Activated naive CD8-positive, alpha-beta T cell treated with anti-CD3 and anti-CD28 coated beads, Interleukin-2, amount 10 ng/mL, durations not matched to agents 7 days and 5 days (primary cell): Measurements from ENCODE around the gene BAMBI. TPM values are rescaled to one million over a fixed set of nuclear protein-coding genes. Genes with fewer than 3 reads are reported as not detected.

Experiments used
- ATAC-seq: fragments of 150-1000 bp; cut with Tn5 transposase; one replicate; pipeline ENCODE4 v1.10.0; 2021; ENCODE audit warnings: low read depth, moderate library complexity
- POLR2A ChIA-PET: fragments of 350-600 bp; sonication (Branson Sonifier 250); formaldehyde crosslinking; loops from one replicate; lab custom pipeline; 2021; ENCODE audit warnings: antibody characterized with exemption; lab: Charles Lee
- DNase-seq: peaks from one replicate; pipeline ENCODE4 v3.0.0; 2021
- H3K27ac Mint-ChIP-seq: one replicate; pipeline ENCODE4 v1.8.0; 2022; ENCODE audit warnings: mild to moderate bottlenecking, mixed read lengths
- H3K27me3 Mint-ChIP-seq: one replicate; pipeline ENCODE4 v1.8.0; 2022; ENCODE audit warnings: mild to moderate bottlenecking, moderate library complexity, mixed read lengths
- H3K36me3 Mint-ChIP-seq: one replicate; pipeline ENCODE4 v1.8.0; 2021; ENCODE audit warnings: mild to moderate bottlenecking, mixed read lengths
- H3K4me1 Mint-ChIP-seq: one replicate; pipeline ENCODE4 v1.8.0; 2021; ENCODE audit warnings: mixed read lengths
- H3K4me3 Mint-ChIP-seq: one replicate; pipeline ENCODE4 v1.8.0; 2022; ENCODE audit warnings: mild to moderate bottlenecking, moderate library complexity, mixed read lengths
- H3K9me3 Mint-ChIP-seq: one replicate; pipeline ENCODE4 v1.8.0; 2021; ENCODE audit warnings: mixed read lengths
- total RNA-seq, 2 experiments: library from RNA; stranded (reverse); gene quantifications; one replicate each; pipeline ENCODE4 v1.2.3, GENCODE V29; 2021

The BAMBI gene
- total RNA-seq, 2 experiments from 2014 or later: 0.30 to 0.31 TPM

DNA sequence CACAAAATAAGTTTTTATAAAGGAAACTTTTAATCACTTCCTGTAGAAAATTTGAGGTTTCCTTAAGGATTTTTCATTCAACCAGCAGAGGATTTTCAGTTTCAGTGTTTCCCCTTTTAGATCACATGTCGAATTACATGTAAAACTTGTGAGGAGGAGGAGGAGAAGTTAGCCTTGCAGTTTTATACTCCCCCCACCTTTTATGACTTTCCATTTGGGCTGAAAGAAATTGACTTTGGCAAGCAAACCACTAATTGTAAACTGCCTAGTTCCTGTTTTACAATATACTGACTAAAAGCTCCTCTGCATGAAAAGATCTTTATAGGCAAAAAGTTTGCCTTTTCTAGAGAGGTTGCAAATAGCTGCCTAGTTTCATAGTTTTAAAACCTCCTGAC is 3.0 kb downstream of the BAMBI start:
- Mint-ChIP-seq H3K27me3 (peaks cover 61% of the 10 kb centered on the region), H3K36me3 (no peaks in the 10 kb centered on the region), H3K27ac (no peak overlapping the region), H3K4me3 (peak overlapping the region; percentile 20), H3K4me1 (peaks cover 18% of the 10 kb centered on the region), H3K9me3 (no peaks in the 10 kb centered on the region)
- ATAC-seq (no peak), DNase-seq (no peak)
- POLR2A ChIA-PET: no interaction called here

DNA sequence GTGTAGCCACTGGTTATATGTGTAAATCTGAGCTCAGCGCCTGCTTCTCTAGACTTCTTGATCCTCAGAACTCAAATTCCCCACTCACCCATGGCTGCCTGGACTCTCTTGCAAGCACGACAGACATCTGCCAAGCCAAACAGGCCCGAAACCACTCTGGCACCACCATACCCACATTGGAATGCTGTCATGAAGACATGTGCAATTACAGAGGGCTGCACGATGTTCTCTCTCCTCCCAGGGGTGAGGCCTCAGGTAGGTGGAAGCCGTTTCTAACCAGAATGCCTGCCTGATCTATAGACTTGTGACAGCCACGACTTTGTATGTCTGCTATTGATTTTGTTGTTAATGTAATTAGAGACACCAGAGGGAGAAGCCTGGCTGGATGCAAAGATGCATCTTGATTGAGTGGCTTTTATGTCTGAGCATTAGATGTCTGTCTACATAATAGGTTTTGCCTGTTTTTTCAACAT is 4.0 kb downstream of the BAMBI start:
- no peak overlapping the region for H3K27ac Mint-ChIP-seq
- peaks cover 57% of the 10 kb centered on the region for H3K27me3 Mint-ChIP-seq
- no peak for DNase-seq
- H3K4me1 Mint-ChIP-seq: peaks cover 16% of the 10 kb centered on the region
- no peaks in the 10 kb centered on the region for H3K36me3 Mint-ChIP-seq
- H3K4me3 Mint-ChIP-seq: no peak overlapping the region
- no peak for ATAC-seq
- no peaks in the 10 kb centered on the region for H3K9me3 Mint-ChIP-seq
- POLR2A ChIA-PET: no interaction called here

DNA sequence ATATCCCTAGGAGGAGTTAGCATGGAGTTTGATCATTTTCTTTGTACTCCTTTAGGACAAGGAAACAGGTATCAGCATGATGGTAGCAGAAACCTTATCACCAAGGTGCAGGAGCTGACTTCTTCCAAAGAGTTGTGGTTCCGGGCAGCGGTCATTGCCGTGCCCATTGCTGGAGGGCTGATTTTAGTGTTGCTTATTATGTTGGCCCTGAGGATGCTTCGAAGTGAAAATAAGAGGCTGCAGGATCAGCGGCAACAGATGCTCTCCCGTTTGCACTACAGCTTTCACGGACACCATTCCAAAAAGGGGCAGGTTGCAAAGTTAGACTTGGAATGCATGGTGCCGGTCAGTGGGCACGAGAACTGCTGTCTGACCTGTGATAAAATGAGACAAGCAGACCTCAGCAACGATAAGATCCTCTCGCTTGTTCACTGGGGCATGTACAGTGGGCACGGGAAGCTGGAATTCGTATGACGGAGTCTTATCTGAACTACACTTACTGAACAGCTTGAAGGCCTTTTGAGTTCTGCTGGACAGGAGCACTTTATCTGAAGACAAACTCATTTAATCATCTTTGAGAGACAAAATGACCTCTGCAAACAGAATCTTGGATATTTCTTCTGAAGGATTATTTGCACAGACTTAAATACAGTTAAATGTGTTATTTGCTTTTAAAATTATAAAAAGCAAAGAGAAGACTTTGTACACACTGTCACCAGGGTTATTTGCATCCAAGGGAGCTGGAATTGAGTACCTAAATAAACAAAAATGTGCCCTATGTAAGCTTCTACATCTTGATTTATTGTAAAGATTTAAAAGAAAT is 4.8 kb downstream of the BAMBI start:
- peaks cover 58% of the 10 kb centered on the region for H3K27me3 Mint-ChIP-seq
- H3K4me1 Mint-ChIP-seq: peaks cover 12% of the 10 kb centered on the region
- ATAC-seq: no peak
- DNase-seq: no peak
- no peak overlapping the region for H3K4me3 Mint-ChIP-seq
- H3K9me3 Mint-ChIP-seq: no peaks in the 10 kb centered on the region
- POLR2A ChIA-PET: interaction anchor here (0.6 kb wide), 1 partner anchor 97 kb away, joined by 3 read pairs; no protein-coding TSS in a partner anchor
- no peaks in the 10 kb centered on the region for H3K36me3 Mint-ChIP-seq
- H3K27ac Mint-ChIP-seq: no peak overlapping the region

DNA sequence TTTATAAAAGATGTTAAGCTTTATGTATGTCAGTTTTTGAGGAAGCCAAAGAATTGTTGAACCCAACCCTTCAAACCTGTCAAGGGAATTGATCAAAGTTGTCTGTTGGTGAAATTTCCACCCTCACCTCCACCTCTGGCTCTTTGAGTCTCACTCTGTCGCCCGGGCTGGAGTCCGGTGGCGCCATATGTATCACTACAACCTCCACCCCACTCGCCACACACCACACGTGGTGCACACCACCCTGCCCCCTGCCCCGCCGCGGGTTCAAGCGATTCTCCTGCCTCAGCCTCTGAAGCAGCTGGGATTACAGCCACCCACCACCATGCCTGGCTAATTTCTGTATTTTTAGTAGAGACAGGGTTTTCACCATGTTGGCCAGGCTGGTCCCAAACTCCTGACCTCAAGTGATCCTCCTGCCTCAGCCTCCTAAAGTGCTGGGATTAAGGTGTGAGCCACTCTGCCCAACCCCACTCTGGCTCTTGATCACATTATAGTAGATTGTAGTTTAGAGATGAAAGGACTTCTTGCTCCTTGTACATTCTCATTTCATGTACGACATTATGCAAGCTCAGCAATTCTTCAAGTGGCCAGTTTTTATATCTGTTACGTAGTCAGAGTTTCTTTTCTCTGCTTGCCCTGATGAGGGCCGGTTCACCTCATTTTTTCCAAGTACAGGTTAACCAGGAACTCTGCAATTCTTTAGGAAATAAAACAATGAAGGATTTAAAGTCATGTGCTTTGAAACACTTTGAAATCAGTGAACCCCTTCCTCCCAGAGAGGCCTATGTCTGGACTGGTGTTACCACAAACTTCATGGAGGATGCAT is 7.0 kb downstream of the BAMBI start:
- Mint-ChIP-seq H3K27me3 (peaks cover 43% of the 10 kb centered on the region), H3K9me3 (no peaks in the 10 kb centered on the region), H3K4me1 (peaks cover 5% of the 10 kb centered on the region), H3K36me3 (no peaks in the 10 kb centered on the region), H3K27ac (no peak overlapping the region), H3K4me3 (no peak overlapping the region)
- ATAC-seq: no peak
- POLR2A ChIA-PET: no interaction called here
- no peak for DNase-seq

DNA sequence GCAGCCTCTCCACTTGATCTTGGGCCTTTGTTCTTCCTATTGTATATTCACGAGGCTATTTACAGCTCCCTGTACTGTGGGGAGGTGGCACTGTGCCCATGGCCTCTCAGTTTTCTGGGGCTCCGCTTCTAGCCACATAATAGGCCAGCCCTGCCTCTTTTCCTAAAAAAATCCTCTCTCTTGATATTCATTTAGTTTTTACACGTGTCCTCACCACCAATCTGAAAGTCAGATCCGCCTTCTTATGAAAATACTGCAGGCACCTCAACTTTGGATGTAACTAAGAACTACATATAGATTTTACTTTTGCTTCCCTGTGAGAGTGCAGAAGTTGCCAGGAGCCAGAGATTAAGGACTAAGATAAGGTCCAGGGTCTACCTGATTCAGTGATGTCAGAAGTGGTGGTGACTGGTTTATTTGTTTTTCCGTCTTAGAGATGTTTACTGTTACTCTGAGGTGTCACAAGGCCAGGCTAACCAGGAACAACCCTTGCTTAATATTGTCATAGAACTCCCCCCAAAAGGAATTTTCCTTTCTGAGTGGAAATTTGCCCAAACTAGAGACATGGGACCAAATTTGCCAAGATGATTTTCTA is 7.8 kb downstream of the BAMBI start:
- no peak for DNase-seq
- no peak overlapping the region for H3K27ac Mint-ChIP-seq
- POLR2A ChIA-PET: no interaction called here
- peaks cover 36% of the 10 kb centered on the region for H3K27me3 Mint-ChIP-seq
- ATAC-seq: no peak
- H3K9me3 Mint-ChIP-seq: no peaks in the 10 kb centered on the region
- peaks cover 1% of the 10 kb centered on the region for H3K4me1 Mint-ChIP-seq
- H3K36me3 Mint-ChIP-seq: no peaks in the 10 kb centered on the region
- H3K4me3 Mint-ChIP-seq: no peak overlapping the region

DNA sequence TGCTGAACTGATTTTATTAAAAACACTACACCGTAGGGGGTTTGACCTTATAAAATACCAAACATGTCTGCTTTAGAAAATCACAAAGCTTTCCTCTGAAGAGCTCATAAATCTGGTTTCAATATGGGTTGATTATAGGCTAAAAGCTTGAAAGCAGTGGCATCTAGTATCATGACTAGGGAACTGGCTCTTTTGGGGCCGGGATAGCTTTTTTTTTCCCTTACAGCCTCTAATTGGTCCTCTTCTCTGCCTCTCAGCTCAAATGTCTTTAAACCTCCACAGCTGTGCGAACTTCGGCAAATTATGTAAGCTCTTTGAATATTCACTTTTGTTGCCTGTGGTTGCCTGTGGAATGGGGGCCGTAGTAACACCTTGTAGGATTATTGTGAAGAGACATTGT is 8.4 kb downstream of the BAMBI start:
- no peaks in the 10 kb centered on the region for H3K36me3 Mint-ChIP-seq
- POLR2A ChIA-PET: no interaction called here
- no peaks in the 10 kb centered on the region for H3K9me3 Mint-ChIP-seq
- DNase-seq: no peak
- ATAC-seq: no peak
- no peak overlapping the region for H3K4me3 Mint-ChIP-seq
- H3K4me1 Mint-ChIP-seq: no peaks in the 10 kb centered on the region
- peaks cover 30% of the 10 kb centered on the region for H3K27me3 Mint-ChIP-seq
- H3K27ac Mint-ChIP-seq: no peak overlapping the region

DNA sequence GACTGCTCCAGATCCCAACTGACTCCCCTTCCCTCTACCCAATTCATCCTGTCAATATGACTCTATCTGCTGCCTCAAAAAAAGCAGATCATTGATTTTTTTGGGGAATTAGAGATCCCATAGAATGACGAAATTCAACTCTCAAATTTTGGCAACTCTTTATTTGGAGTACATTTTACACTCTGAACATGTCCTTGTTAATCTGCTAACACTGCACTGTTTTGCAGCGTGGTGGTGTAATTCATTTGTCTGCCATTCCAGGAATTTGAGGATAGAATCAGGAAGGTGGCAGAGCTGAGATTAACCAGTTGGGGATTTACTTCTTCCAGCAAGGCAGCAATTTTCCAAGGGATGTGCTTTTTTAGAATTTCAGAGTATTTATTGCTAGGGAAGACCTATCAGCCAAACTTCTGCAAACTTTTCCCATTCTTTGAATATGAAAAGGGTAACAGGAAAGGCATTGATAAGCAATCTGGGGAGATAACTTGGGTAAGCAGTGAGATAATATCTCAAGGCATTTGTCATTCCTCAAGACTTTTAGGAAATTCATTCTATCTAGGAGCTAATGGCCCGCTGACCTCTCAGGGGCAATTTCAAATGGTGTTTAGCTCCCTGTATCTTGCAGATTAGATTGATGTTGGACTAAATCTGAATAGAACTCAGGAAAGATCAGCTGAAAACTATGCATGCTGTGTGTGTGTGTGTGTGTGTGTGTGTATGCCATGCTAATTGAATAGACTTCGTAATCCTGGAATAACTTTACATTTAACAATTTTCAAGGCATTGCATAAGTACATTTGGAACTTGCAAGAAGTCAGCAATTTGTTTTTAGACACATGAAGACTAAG is 9.7 kb downstream of the BAMBI start:
- Mint-ChIP-seq H3K36me3 (no peaks in the 10 kb centered on the region), H3K9me3 (no peaks in the 10 kb centered on the region), H3K4me3 (no peak overlapping the region), H3K27ac (no peak overlapping the region), H3K4me1 (no peaks in the 10 kb centered on the region), H3K27me3 (peaks cover 23% of the 10 kb centered on the region)
- POLR2A ChIA-PET: no interaction called here
- ATAC-seq (no peak), DNase-seq (no peak)

DNA sequence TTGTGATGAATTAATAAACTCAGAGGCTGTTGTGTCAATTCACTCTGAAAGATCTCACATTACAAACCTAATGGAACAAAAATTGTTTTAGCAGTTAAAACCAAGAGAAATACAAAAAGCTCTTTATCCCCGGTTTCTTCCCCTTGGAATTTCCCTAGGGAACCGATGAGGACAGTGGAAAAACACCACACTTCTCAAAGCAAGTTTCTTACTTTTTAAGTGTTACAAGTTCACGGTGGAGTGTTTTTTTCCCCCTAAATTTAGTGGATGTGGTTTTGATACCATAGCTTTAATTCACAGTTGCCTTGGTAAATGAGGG is 10.3 kb downstream of the BAMBI start:
- Mint-ChIP-seq H3K36me3 (no peaks in the 10 kb centered on the region), H3K9me3 (no peaks in the 10 kb centered on the region), H3K27ac (no peak overlapping the region), H3K4me3 (no peak overlapping the region), H3K4me1 (no peaks in the 10 kb centered on the region), H3K27me3 (peaks cover 19% of the 10 kb centered on the region)
- ATAC-seq (no peak), DNase-seq (no peak)
- POLR2A ChIA-PET: no interaction called here

DNA sequence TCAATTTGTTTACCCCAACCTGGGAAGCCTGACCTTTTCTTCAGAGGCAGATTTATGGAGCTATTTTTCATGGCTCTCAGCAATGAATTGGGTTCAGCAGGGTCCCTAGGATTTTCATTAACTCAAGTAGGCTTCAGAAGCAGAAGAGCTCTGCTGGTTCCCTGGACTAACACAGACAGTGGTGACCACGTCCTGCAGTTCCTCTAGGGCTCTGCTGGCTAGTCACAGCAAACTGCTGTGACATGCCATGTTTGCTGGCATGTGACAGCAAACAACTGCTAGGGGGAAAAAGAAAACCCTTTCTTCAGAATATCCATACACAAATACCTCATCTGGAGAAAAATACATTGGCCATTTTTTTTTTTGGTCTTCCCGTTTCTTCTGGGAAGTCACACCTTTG is 13.2 kb downstream of the BAMBI start:
- POLR2A ChIA-PET: no interaction called here

DNA sequence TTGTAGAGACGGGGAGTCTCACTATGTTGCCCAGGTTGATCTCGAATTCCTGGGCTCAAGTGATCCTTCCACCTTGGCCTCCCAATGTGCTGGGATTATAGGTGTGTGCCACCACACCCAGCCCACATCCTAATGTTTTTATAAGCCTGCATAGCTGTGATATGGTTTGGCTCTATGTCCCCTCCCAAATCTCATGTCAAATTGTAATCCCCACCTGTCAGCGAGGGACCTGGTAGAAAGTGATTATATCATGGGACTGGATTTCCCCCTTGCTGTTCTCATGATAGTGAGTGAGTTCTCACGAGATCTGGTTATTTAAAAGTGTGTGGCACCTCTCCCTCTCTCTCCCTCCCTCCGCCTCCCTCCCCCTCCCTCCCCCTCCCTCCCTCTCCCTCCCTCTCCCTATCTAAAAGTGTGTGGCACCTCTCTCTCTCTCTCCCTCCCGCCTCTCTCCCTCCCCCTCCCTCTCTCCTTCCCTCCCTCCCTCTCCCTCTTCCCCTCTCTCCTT is 13.9 kb downstream of the BAMBI start:
- H3K27me3 Mint-ChIP-seq: peaks cover 13% of the 10 kb centered on the region
- H3K9me3 Mint-ChIP-seq: no peaks in the 10 kb centered on the region
- DNase-seq: no peak
- ATAC-seq: no peak
- POLR2A ChIA-PET: no interaction called here
- no peak overlapping the region for H3K4me3 Mint-ChIP-seq
- no peaks in the 10 kb centered on the region for H3K4me1 Mint-ChIP-seq
- no peak overlapping the region for H3K27ac Mint-ChIP-seq
- no peaks in the 10 kb centered on the region for H3K36me3 Mint-ChIP-seq

More for the DNA sequence above, 13.2 kb downstream of the BAMBI start:
- H3K9me3 Mint-ChIP-seq: no peaks in the 10 kb centered on the region
- no peaks in the 10 kb centered on the region for H3K4me1 Mint-ChIP-seq
- no peak for DNase-seq
- no peak for ATAC-seq
- H3K4me3 Mint-ChIP-seq: no peak overlapping the region
- no peak overlapping the region for H3K27ac Mint-ChIP-seq
- peaks cover 17% of the 10 kb centered on the region for H3K27me3 Mint-ChIP-seq
- H3K36me3 Mint-ChIP-seq: no peaks in the 10 kb centered on the region

DNA sequence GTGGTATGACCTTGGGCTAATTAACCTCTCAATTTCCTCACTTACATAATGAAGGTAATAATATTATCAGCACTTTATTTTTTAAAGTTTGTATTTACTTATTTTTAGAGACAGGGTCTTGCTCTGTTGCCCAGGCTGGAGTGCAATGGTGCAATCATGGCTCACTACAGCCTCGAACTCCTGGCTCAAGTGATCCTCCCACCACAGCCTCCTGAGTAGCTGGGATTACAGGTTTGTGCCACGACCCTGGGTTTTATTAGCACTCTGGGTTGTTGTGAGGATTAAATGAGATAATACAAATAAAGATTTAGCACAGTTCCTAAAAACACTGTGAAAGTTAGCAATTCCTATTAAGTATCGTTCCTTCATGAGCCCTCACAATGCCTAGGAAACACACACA is 14.7 kb downstream of the BAMBI start:
- no peak for ATAC-seq
- DNase-seq: no peak
- Mint-ChIP-seq H3K27me3 (peaks cover 6% of the 10 kb centered on the region), H3K4me3 (no peak overlapping the region), H3K9me3 (no peaks in the 10 kb centered on the region), H3K4me1 (no peaks in the 10 kb centered on the region), H3K27ac (no peak overlapping the region), H3K36me3 (no peaks in the 10 kb centered on the region)
- POLR2A ChIA-PET: no interaction called here

DNA sequence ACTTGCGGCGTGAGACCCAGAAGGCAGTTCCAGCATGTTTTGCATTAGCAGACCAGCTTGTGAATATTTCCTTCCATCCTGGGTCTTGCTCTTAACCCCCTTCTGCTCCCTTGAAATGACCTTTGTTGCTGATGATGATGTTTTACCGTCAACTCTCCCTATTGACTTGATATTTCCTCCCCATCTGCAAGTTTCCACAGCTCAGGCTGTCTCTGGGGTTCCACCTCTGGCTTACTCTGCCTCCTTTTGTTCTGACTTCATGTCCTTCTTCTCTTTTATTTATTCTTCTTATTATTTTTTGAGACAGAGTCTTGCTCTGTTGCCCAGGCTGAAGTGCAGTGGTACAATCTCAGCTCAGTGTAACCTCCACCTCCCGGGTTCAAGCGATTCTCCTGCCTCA is 17.2 kb downstream of the BAMBI start:
- H3K36me3 Mint-ChIP-seq: no peaks in the 10 kb centered on the region
- H3K27me3 Mint-ChIP-seq: peaks cover 14% of the 10 kb centered on the region
- no peak overlapping the region for H3K27ac Mint-ChIP-seq
- no peak overlapping the region for H3K4me3 Mint-ChIP-seq
- no peaks in the 10 kb centered on the region for H3K4me1 Mint-ChIP-seq
- DNase-seq: no peak
- POLR2A ChIA-PET: no interaction called here
- no peaks in the 10 kb centered on the region for H3K9me3 Mint-ChIP-seq
- no peak for ATAC-seq

DNA sequence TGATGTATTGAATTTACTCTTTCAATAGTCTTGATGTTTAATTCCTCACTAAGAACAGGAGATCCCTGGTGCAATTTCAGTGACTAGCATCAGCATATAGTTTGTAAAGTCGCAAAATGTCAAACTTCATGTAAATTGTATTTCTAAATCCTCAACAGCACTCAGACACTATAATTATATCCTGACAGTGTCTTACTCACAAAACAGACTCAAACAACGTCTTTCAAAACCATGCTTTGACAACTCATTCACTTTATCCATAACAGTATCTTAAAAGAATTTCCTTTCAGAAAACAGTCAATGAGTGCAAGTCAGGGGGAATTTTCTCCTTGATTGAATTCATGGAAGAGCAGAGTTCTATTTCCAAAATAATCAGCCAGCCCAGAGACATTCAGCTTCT is 20.8 kb downstream of the BAMBI start:
- no peaks in the 10 kb centered on the region for H3K36me3 Mint-ChIP-seq
- no peak for DNase-seq
- POLR2A ChIA-PET: no interaction called here
- H3K27ac Mint-ChIP-seq: no peak overlapping the region
- no peak for ATAC-seq
- no peaks in the 10 kb centered on the region for H3K4me1 Mint-ChIP-seq
- no peaks in the 10 kb centered on the region for H3K9me3 Mint-ChIP-seq
- H3K4me3 Mint-ChIP-seq: no peak overlapping the region
- peaks cover 15% of the 10 kb centered on the region for H3K27me3 Mint-ChIP-seq
